AG08396 (cell line): ENCODE data around the gene NPW.

Source experiments
- DNase-seq: peaks from one replicate; pipeline ENCODE4 v3.0.0; 2012; ENCODE audit warnings: low spot score, mixed read lengths

NPW gene

GRCh38 chr16:2053897-2054296, 34.3 kb downstream of the NPW start:
- DNase-seq: no peak

- DNase-seq: no peak
Measured at GRCh38 chr16:2054543-2055245, 35.1 kb downstream of the NPW start.

DNA sequence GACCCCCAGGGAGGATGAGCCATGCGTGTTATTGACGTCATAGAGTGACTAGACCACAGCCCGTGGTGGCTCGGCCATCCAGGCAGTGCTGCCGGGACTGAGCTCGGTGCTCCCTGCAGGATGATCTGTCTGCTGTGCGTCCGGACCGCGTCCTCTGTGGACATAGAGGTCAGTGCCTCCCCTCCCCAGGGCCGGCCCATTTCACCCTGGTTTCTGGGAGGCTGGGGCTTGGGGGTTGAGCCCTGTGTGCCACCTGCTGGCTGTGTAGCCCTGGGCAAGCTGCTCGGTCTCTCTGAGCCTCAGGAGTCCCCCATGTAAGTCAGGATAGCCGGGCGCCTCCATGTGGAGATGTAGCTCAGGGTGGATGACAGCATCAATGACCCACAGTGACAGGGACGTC, 36.5 kb downstream of the NPW start:
- no peak for DNase-seq

- DNase-seq: no peak
Measured at GRCh38 chr16:2056681-2057407, 37.3 kb downstream of the NPW start.

DNA sequence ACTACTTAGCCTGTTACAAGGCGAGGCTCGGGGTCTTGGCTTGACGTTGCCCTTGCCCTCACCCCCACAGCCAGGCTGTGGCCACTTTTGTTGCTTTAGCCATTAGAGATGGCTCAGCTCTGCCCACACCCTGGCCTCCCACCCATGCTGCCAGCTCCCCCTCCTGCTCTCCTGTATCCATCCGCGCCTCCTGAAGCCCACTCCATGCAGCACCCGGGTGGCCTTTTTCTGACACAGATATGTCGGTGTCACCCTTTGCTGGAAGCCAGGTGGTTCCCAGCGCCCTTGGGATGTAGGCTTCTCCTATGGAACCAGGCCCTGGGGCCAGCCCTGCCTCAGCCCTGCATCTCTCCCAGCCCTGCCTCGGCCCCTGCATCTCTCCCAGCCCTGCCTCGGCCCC, 37.9 kb downstream of the NPW start:
- DNase-seq: no peak

DNA sequence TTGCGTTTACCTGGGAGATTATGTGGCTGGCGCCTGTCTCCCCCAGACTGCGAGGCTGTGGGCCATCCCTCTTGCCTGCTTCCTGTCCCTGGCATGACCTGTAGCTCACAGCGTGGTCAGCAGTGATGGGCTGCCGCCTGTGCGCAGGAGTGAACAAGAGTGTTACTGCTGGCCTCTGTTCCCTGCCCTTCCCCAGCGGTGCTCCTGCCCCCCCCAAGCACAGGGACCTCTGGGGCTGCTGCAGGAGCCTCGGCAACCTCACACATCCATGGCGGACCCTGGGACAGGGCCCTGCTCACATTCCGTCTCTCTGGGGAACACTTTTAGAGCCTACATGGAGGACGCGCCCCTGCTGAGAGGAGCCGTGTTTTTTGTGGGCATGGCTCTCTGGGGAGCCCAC, 38.8 kb downstream of the NPW start:
- DNase-seq: no peak

DNA sequence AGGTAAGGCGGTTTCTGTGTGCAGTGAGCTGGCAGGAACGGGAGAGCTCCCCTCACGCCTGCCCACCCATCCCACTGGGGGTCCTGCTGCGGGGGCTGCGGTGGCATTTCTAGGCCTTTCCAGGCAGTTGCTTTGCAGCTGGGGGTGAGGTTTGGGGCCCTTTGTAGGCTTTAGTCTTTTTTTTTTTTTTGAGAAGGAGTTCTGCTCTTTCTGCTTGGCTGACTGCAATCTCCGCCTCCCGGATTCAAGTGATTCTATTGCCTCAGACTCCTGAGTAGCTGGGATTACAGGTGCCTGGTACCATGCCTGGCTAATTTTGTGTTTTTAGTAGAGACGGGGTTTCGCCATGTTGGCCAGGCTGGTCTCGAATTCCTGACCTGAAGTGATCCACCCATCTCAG, 39.3 kb downstream of the NPW start:
- no peak for DNase-seq

GRCh38 chr16:2060346-2060745, 40.8 kb downstream of the NPW start:
- no peak for DNase-seq

DNA sequence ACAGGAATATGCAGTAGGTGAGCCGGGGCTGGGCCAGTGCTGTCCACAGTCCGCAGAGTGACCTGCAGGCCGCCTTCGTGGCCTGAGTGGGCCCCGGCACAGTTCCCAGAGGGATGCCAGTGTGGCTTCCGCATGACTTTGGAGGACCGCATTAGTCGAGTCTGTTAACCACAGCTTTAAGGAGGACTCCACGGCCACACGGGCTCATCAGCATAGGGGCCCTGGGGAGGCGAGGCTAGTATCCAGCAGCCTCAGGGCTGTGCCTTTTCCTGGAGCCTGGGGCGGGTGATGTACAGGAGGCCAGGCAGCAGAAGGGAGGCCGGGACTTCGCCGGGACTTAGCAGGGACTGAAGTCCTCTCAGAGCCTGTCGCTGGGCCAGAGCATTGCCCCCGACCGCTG, 41.4 kb downstream of the NPW start:
- no peak for DNase-seq

DNA sequence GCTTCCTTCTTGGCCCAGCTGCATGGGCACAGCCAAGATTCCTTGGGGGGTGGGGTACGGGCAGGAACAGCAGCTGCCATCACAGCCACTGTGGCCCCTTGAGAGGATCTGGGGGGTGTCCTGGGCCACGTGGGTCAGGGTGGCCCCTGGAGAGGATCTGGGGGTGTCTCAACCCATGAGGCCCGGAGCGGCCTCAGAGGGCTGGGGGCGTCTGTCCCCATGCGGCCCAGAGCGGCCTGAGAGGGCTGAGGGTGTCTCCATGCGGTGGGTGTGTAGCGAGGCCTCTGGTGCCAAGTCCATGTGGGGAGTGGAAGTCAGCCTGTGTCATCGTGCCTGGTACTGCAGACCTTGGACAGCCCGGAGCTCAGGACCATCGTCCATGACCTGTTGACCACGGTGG, 41.9 kb downstream of the NPW start:
- DNase-seq: no peak

GRCh38 chr16:2062801-2063200, 43.2 kb downstream of the NPW start:
- DNase-seq: no peak

- no peak for DNase-seq
Measured at GRCh38 chr16:2063861-2064260, 44.3 kb downstream of the NPW start.

GRCh38 chr16:2064368-2064945, 44.9 kb downstream of the NPW start:
- no peak for DNase-seq

- no peak for DNase-seq
Measured at GRCh38 chr16:2066139-2066538, 46.6 kb downstream of the NPW start.
